PC-9 (cell line): ENCODE data around the gene ARHGAP24. TPM values are rescaled to one million over a fixed set of nuclear protein-coding genes. Genes with fewer than 3 reads are reported as not detected.

Experiments
- BruUV-seq: library from RNA; stranded (reverse); fragments of 400-500 nt; replicated peaks from 2 replicates; lab custom pipeline; 2021; lab: Mats Ljungman, UMichigan
- CTCF ChIA-PET: fragments of 300-600 bp; sonication (Branson Sonifier 250); formaldehyde crosslinking; loops from one replicate; lab custom pipeline; 2022; ENCODE audit warnings: antibody characterized with exemption; lab: Charles Lee
- POLR2A ChIA-PET: fragments of 300-600 bp; sonication (Branson Sonifier 250); formaldehyde crosslinking; loops from one replicate; lab custom pipeline; 2022; ENCODE audit warnings: antibody characterized with exemption; ENCODE audit not compliant: unreplicated experiment; lab: Charles Lee
- DNase-seq, 2 experiments: peaks; one replicate each; pipeline versions ENCODE4 v3.0.0 to v3.0.0-alpha.2; 2015 to 2022; ENCODE audit warnings: mixed read lengths in 1 of 2
- H2AFZ ChIP-seq: fragments of 200-600 bp; sonication (generic); 2 replicates; pipeline ENCODE4 v1.8.1; 2017; ENCODE audit warnings: antibody characterized with exemption
- H3F3A ChIP-seq: fragments of 200-600 bp; sonication (generic); 2 replicates; pipeline ENCODE4 v1.8.1; 2017; ENCODE audit warnings: antibody characterized with exemption, mild to moderate bottlenecking, low read depth; ENCODE audit not compliant: insufficient read depth
- H3K27ac ChIP-seq: fragments of 200-600 bp; sonication (generic); 2 replicates; pipeline ENCODE4 v1.6.1; 2016; ENCODE audit warnings: mixed run types
- H3K27me3 ChIP-seq: fragments of 200-600 bp; sonication (generic); 2 replicates; pipeline ENCODE4 v1.6.1; 2016; ENCODE audit warnings: low read depth, mixed run types; ENCODE audit not compliant: insufficient read depth
- H3K36me3 ChIP-seq: fragments of 200-600 bp; sonication (generic); 2 replicates; pipeline ENCODE4 v1.6.1; 2016; ENCODE audit warnings: low read depth, mixed run types
- H3K4me1 ChIP-seq: fragments of 200-600 bp; sonication (generic); replicated peaks from 2 replicates; pipeline ENCODE4 v1.6.1; 2016; ENCODE audit warnings: mixed run types; ENCODE audit not compliant: insufficient read depth
- H3K4me2 ChIP-seq: fragments of 200-600 bp; sonication (generic); 2 replicates; pipeline ENCODE4 v1.6.1; 2017; ENCODE audit warnings: mixed run types
- H3K4me3 ChIP-seq: fragments of 200-600 bp; sonication (generic); 2 replicates; pipeline ENCODE4 v1.6.1; 2016; ENCODE audit warnings: mixed run types
- H3K79me2 ChIP-seq: fragments of 200-600 bp; sonication (generic); 2 replicates; pipeline ENCODE4 v1.6.1; 2017; ENCODE audit warnings: low read depth, mixed run types
- H3K9me2 ChIP-seq: fragments of 200-600 bp; sonication (generic); 2 replicates; pipeline ENCODE4 v1.8.1; 2017; ENCODE audit warnings: mild to moderate bottlenecking; ENCODE audit not compliant: insufficient read depth
- H3K9me3 ChIP-seq: fragments of 200-600 bp; sonication (generic); 2 replicates; pipeline ENCODE4 v1.8.1; 2016; ENCODE audit warnings: low read depth; ENCODE audit not compliant: insufficient read depth
- H4K20me1 ChIP-seq: fragments of 200-600 bp; sonication (generic); 2 replicates; pipeline ENCODE4 v1.8.1; 2017; ENCODE audit not compliant: insufficient read depth
- EZH2 ChIP-seq: fragments of 200-600 bp; sonication (generic); IDR thresholded peaks from 2 replicates; pipeline ENCODE4 v1.8.0; 2017; ENCODE audit warnings: antibody characterized with exemption, low read depth
- intact Hi-C: fragments of 100-400 bp; cut with micrococcal nuclease; formaldehyde crosslinking; loops from one replicate; pipeline ENCODE4 v1.10.0; 2022; ENCODE audit not compliant: unreplicated experiment
- total RNA-seq: library from RNA; stranded (reverse); gene quantifications from 2 replicates; pipeline ENCODE4 v1.2.3, GENCODE V29; 2021
- TF ChIP-seq, protein P1 (sequence below): fragments of 200-600 bp; sonication (generic); conservative IDR thresholded peaks from 2 replicates; pipeline ENCODE4 v1.6.1; 2017; ENCODE audit warnings: mixed run types, antibody characterized with exemption, mild to moderate bottlenecking, moderate library complexity

ARHGAP24 gene
- total RNA-seq, 1 experiment from 2014 or later, result 2.2 TPM

DNA sequence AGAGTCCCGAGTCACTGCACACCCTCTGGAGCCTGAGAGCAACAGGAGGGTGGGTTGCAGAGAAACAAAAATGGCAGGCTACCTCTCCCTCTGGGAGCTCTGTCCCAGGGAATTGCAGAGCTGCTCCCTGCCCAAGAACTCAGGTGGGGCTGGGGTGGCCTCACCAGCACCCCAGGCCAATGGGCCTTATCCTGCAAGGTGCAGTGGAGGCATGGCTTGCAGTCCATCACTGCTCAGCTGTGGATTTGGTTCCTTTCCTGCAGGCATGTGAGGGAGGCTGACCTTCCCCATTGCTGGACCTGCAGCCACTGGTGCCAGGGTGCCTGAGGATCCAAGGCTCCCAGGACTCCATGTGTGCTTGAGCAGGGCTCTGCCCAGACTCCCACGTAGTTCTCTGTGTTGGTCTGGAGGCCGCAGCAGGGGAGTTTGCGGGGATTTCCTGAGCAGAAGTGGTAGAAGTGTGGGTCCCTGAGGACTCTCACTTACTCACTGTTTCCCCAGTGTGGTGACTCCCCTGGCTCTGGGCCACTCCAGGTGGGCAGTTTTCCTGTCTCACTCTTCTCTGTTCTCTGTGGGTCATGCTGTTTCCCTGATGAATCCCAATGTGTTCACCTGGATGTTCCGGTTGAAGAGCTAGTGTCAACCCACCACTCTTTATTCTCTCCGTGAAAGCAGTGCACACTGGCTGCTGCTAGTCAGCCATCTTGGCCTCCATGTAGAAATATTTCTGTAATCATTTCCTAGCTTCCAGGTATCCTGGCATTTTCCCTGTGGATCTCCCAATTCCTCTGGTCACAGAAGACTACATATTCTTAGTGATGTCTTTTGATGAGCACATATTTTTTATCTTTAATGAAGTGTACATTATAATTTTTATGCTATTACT lies 82.3 kb downstream of the ARHGAP24 start:
- Histone ChIP-seq H3K4me3 (no peak overlapping the region), H3F3A (no peaks in the 10 kb centered on the region), H3K9me3 (no peaks in the 10 kb centered on the region), H3K4me2 (no peak overlapping the region), H4K20me1 (no peaks in the 10 kb centered on the region), H2AFZ (no peak overlapping the region), H3K27ac (no peak overlapping the region), H3K36me3 (no peaks in the 10 kb centered on the region), H3K9me2 (no peaks in the 10 kb centered on the region), H3K4me1 (no peaks in the 10 kb centered on the region), H3K27me3 (no peaks in the 10 kb centered on the region), H3K79me2 (no peaks in the 10 kb centered on the region)
- ChIA-PET POLR2A (no interaction called here), CTCF (no interaction called here)
- no peak for TF ChIP-seq EZH2
- TF ChIP-seq, protein P1, sequence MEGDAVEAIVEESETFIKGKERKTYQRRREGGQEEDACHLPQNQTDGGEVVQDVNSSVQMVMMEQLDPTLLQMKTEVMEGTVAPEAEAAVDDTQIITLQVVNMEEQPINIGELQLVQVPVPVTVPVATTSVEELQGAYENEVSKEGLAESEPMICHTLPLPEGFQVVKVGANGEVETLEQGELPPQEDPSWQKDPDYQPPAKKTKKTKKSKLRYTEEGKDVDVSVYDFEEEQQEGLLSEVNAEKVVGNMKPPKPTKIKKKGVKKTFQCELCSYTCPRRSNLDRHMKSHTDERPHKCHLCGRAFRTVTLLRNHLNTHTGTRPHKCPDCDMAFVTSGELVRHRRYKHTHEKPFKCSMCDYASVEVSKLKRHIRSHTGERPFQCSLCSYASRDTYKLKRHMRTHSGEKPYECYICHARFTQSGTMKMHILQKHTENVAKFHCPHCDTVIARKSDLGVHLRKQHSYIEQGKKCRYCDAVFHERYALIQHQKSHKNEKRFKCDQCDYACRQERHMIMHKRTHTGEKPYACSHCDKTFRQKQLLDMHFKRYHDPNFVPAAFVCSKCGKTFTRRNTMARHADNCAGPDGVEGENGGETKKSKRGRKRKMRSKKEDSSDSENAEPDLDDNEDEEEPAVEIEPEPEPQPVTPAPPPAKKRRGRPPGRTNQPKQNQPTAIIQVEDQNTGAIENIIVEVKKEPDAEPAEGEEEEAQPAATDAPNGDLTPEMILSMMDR, result no peak
- no TSS peak for BruUV-seq
- intact Hi-C loops, result no loop called here
- no peak for DNase-seq

DNA sequence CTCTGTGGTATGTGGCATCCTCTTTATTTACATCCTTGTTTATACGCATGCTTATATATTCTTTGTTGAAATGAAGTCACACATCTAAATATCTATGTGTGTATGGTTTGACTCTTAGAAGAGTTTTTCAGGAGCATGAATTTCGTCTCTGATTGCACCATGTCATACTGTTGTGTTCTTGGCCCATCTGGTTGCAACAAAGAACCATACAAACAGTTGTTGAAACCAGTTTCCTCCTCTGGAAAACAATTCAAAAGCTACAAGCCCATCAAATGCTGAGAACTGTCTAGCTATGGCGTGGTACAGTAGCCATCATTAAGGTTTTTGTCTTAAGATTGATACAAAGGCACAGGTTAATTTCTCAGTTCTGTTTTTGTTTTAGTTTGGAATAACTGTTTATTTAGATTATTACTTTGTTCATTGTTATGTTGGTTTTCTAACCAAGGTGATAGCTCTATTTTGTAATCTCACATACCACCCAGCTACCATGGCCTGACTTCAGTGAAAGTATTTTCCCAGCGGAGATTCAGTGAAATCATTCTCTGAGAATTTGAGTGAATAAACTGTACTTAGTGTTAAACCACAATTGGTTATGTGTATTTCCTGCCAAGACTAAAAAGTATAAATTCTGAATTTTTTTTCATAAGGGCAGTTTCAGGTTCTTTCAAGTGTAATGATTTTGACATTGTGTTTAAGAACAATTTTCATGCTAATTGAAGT lies 91.0 kb downstream of the ARHGAP24 start:
- intact Hi-C loops, result no loop called here
- H3K79me2 ChIP-seq, result no peaks in the 10 kb centered on the region
- no peaks in the 10 kb centered on the region for H3K4me1 ChIP-seq
- H3K4me3 ChIP-seq, result no peak overlapping the region
- TF ChIP-seq, protein P1, result no peak
- no peak for TF ChIP-seq EZH2
- H3K4me2 ChIP-seq, result no peak overlapping the region
- H4K20me1 ChIP-seq, result no peaks in the 10 kb centered on the region
- no peaks in the 10 kb centered on the region for H3K27me3 ChIP-seq
- no peaks in the 10 kb centered on the region for H3K9me2 ChIP-seq
- no peak overlapping the region for H3K27ac ChIP-seq
- no peaks in the 10 kb centered on the region for H3K36me3 ChIP-seq
- no peaks in the 10 kb centered on the region for H3F3A ChIP-seq
- no TSS peak for BruUV-seq
- H2AFZ ChIP-seq, result no peak overlapping the region
- POLR2A ChIA-PET, result interaction anchor here (0.5 to 0.6 kb wide), 2 partner anchors 11 to 625 kb away, joined by 5 to 7 read pairs; no protein-coding TSS in a partner anchor
- CTCF ChIA-PET, result no interaction called here
- no peaks in the 10 kb centered on the region for H3K9me3 ChIP-seq
- DNase-seq, result no peak

DNA sequence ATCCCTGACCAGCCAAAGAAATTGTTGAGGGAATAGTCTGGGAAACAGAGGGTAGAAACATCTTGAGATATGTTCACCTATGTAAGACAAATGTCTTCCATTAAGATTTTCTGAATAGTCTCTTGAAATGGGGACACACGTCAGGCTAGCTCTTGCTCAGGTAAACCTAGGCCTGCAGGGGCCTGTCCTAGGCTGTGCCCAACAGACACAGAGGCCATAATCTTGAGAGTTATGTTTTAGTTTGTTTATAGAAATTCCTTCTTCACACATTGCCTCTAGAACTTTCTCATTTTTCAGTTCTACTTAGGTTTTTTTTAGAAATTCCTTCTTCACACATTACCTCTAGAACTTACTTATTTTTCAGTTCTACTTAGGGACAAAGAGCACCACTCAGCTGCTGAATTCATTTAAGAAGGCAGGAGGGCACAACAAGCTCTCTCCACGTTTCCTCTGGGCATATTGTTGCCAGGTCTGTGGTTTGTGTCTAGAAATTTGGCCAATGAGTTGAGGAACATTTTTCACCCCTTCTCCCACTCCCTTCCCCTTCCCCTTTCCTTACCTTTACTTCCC lies 94.9 kb downstream of the ARHGAP24 start:
- H3K36me3 ChIP-seq, result no peaks in the 10 kb centered on the region
- H3F3A ChIP-seq, result no peaks in the 10 kb centered on the region
- H3K4me2 ChIP-seq, result no peak overlapping the region
- ChIA-PET POLR2A (no interaction called here), CTCF (no interaction called here)
- H3K9me2 ChIP-seq, result no peaks in the 10 kb centered on the region
- TF ChIP-seq, protein P1, result no peak
- no peak for TF ChIP-seq EZH2
- DNase-seq, result no peak
- no peak overlapping the region for H3K27ac ChIP-seq
- BruUV-seq, result no TSS peak
- intact Hi-C loops, result no loop called here
- no peak overlapping the region for H2AFZ ChIP-seq
- H3K4me3 ChIP-seq, result no peak overlapping the region
- no peaks in the 10 kb centered on the region for H3K79me2 ChIP-seq
- no peaks in the 10 kb centered on the region for H3K4me1 ChIP-seq
- no peaks in the 10 kb centered on the region for H4K20me1 ChIP-seq
- no peaks in the 10 kb centered on the region for H3K9me3 ChIP-seq
- H3K27me3 ChIP-seq, result no peaks in the 10 kb centered on the region
